Measurements from ENCODE around the gene PELO.

PELO gene

DNA sequence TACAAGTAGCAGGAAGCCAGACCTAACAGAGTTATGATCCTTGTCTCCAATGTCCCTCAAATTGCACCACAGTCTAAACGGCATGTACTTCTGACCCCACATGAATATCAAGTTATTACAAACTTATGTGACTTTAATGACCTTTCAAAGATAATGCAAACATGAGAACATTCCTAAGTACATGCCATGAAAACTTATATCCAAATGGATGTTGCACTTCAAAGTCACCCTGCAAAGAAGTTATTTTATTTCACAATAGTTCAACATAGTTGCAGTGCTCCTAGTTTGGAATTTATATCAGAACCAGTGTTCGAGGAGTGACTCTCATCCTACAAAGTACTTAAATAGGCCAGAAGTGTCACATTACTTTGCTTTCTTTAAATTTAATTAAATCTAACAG lies 41.2 kb upstream of the PELO start:
- no peaks in the 10 kb centered on the region for H3K4me1 ChIP-seq (ENCODE audit: control insufficient read depth, insufficient read depth, low read length)
- no peaks in the 10 kb centered on the region for H3K9me3 ChIP-seq (ENCODE audit: control insufficient read depth, insufficient read depth, low read depth, low read length)
- H3K4me3 ChIP-seq (ENCODE audit: low read depth, low read length): no peak overlapping the region
- ChIA-PET CTCF (interaction anchor here (0.6 kb wide), 2 partner anchors 423 to 1286 kb away, joined by 3 to 4 read pairs; no protein-coding TSS in a partner anchor), POLR2A (no interaction called here)
- no peaks in the 10 kb centered on the region for H3K36me3 ChIP-seq (ENCODE audit: control insufficient read depth in 2 of 2, insufficient read depth in 1 of 2, low read length in 2 of 2)
- TF ChIP-seq KLF8 (tag by site-specific recombination; IDR thresholded peaks at IDR 0.05) (no peak), YY2 (tag by site-specific recombination; IDR thresholded peaks at IDR 0.05) (no peak), ZFP3 (tag by site-specific recombination; IDR thresholded peaks at IDR 0.05; ENCODE audit: low read depth) (no peak), ZNF426 (tag by site-specific recombination; IDR thresholded peaks at IDR 0.05) (no peak), ZNF555 (tag by site-specific recombination; conservative IDR thresholded peaks at IDR 0.05) (no peak), SP2 (tag by site-specific recombination; IDR thresholded peaks at IDR 0.05) (no peak), ZEB2 (tag by site-specific recombination; IDR thresholded peaks at IDR 0.05) (no peak), TCF7L2 (IDR thresholded peaks at IDR 0.05; ENCODE audit: borderline replicate concordance, low read depth, low read length) (no peak)
- TF ChIP-seq, protein P1, sequence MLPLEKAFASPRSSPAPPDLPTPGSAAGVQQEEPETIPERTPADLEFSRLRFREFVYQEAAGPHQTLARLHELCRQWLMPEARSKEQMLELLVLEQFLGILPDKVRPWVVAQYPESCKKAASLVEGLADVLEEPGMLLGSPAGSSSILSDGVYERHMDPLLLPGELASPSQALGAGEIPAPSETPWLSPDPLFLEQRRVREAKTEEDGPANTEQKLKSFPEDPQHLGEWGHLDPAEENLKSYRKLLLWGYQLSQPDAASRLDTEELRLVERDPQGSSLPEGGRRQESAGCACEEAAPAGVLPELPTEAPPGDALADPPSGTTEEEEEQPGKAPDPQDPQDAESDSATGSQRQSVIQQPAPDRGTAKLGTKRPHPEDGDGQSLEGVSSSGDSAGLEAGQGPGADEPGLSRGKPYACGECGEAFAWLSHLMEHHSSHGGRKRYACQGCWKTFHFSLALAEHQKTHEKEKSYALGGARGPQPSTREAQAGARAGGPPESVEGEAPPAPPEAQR (tag by site-specific recombination; IDR thresholded peaks at IDR 0.05): no peak
- no peak overlapping the region for H3K27ac ChIP-seq (ENCODE audit: extremely low read depth, low read depth, low read length)

DNA sequence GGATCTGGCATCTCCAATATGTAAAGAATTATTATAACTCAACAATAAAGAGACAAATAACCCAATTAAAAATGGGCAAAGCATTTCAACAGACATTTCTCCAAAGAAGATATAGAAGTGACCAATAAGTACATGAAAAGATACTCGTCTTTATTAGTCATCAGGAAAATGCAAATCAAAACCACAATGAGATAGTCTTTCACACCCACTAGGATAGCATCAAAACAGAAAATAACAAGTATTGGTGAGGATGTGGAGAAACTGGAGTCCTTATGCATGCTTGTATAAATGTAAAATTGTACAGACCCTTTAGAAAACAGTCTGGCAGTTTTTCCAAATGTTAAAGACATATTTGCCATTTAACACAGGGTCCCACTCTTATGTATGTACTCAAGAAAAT lies 39.1 kb upstream of the PELO start:
- ChIA-PET POLR2A (no interaction called here), CTCF (no interaction called here)

DNA sequence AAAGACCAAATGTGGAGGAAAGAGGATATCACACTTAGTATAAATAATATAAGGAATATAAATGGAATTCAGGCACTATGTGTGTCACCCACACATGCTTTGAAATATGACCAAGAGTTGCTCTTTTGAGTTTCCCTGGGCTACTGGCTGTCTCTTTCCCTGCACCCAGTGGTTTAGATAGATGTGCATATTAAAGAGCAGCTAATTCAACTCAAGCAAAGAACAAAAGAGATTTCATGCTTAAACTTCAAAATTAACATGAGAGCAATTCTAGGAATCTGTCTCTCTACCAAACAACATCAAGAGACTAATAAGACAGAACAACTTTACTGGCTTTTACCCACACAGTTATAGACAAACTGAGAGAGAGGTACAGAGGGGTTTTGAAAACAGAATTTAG lies 38.0 kb upstream of the PELO start:
- ChIA-PET CTCF (no interaction called here), POLR2A (no interaction called here)
- no peak for TF ChIP-seq TRIM28 (IDR thresholded peaks at IDR 0.05; ENCODE audit: borderline replicate concordance, low read length)
- Histone ChIP-seq H3K27ac (ENCODE audit: extremely low read depth, low read depth, low read length) (no peak overlapping the region), H3K4me1 (ENCODE audit: control insufficient read depth, insufficient read depth, low read length) (no peaks in the 10 kb centered on the region), H3K4me3 (ENCODE audit: low read depth, low read length) (no peak overlapping the region), H3K9me3 (ENCODE audit: control insufficient read depth, insufficient read depth, low read depth, low read length) (no peaks in the 10 kb centered on the region), H3K36me3 (ENCODE audit: control insufficient read depth in 2 of 2, insufficient read depth in 1 of 2, low read length in 2 of 2) (no peaks in the 10 kb centered on the region)

More for the DNA sequence above, 39.1 kb upstream of the PELO start:
- H3K36me3 ChIP-seq (ENCODE audit: control insufficient read depth in 2 of 2, insufficient read depth in 1 of 2, low read length in 2 of 2): no peaks in the 10 kb centered on the region
- no peak overlapping the region for H3K27ac ChIP-seq (ENCODE audit: extremely low read depth, low read depth, low read length)
- H3K4me1 ChIP-seq (ENCODE audit: control insufficient read depth, insufficient read depth, low read length): no peaks in the 10 kb centered on the region
- no peaks in the 10 kb centered on the region for H3K9me3 ChIP-seq (ENCODE audit: control insufficient read depth, insufficient read depth, low read depth, low read length)
- H3K4me3 ChIP-seq (ENCODE audit: low read depth, low read length): no peak overlapping the region
- TF ChIP-seq, protein P2, sequence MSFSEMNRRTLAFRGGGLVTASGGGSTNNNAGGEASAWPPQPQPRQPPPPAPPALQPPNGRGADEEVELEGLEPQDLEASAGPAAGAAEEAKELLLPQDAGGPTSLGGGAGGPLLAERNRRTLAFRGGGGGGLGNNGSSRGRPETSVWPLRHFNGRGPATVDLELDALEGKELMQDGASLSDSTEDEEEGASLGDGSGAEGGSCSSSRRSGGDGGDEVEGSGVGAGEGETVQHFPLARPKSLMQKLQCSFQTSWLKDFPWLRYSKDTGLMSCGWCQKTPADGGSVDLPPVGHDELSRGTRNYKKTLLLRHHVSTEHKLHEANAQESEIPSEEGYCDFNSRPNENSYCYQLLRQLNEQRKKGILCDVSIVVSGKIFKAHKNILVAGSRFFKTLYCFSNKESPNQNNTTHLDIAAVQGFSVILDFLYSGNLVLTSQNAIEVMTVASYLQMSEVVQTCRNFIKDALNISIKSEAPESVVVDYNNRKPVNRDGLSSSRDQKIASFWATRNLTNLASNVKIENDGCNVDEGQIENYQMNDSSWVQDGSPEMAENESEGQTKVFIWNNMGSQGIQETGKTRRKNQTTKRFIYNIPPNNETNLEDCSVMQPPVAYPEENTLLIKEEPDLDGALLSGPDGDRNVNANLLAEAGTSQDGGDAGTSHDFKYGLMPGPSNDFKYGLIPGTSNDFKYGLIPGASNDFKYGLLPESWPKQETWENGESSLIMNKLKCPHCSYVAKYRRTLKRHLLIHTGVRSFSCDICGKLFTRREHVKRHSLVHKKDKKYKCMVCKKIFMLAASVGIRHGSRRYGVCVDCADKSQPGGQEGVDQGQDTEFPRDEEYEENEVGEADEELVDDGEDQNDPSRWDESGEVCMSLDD (tag by site-specific recombination; IDR thresholded peaks at IDR 0.05): no peak
- TF ChIP-seq ZNF335 (tag by site-specific recombination; conservative IDR thresholded peaks at IDR 0.05): no peak
- TF ChIP-seq ZNF654 (tag by site-specific recombination; IDR thresholded peaks at IDR 0.05; ENCODE audit: low read depth): no peak
- no peak for TF ChIP-seq ZNF600 (tag by site-specific recombination; IDR thresholded peaks at IDR 0.05)
- TF ChIP-seq BCL11A (tag by site-specific recombination; IDR thresholded peaks at IDR 0.05; ENCODE audit: low read depth): no peak
- no peak for TF ChIP-seq ZNF174 (tag by site-specific recombination; IDR thresholded peaks at IDR 0.05)

DNA sequence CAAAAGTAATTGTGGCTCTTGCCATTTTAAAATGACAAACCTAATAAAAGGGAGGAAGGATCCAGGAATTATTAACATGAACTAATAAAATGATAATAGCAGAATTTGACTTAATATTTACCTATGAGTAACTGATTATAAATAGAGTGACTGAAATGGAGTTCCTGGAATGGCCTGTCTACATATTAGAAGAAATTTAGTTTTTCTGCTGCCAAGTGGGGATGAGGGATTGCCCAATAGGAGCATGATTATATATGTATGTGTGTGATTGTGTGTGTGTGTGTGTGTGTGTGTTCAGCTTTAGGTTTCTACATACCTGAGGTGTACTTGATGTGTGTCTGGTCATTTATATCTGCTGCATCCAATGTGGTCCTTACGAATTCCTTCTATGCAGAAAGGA lies 36.6 kb upstream of the PELO start:
- Histone ChIP-seq H3K9me3 (ENCODE audit: control insufficient read depth, insufficient read depth, low read depth, low read length) (no peaks in the 10 kb centered on the region), H3K36me3 (ENCODE audit: control insufficient read depth in 2 of 2, insufficient read depth in 1 of 2, low read length in 2 of 2) (no peaks in the 10 kb centered on the region), H3K4me3 (ENCODE audit: low read depth, low read length) (no peak overlapping the region), H3K27ac (ENCODE audit: extremely low read depth, low read depth, low read length) (no peak overlapping the region), H3K4me1 (ENCODE audit: control insufficient read depth, insufficient read depth, low read length) (no peaks in the 10 kb centered on the region)
- ChIA-PET POLR2A (no interaction called here), CTCF (interaction anchor here (0.6 kb wide), 1 partner anchor 96 kb away, joined by 4 read pairs; no protein-coding TSS in a partner anchor)
- no peak for TF ChIP-seq SP3 (tag by site-specific recombination; IDR thresholded peaks at IDR 0.05)
- TF ChIP-seq ZNF529 (tag by site-specific recombination; IDR thresholded peaks at IDR 0.05; ENCODE audit: insufficient replicate concordance): no peak
- TF ChIP-seq, protein P3, sequence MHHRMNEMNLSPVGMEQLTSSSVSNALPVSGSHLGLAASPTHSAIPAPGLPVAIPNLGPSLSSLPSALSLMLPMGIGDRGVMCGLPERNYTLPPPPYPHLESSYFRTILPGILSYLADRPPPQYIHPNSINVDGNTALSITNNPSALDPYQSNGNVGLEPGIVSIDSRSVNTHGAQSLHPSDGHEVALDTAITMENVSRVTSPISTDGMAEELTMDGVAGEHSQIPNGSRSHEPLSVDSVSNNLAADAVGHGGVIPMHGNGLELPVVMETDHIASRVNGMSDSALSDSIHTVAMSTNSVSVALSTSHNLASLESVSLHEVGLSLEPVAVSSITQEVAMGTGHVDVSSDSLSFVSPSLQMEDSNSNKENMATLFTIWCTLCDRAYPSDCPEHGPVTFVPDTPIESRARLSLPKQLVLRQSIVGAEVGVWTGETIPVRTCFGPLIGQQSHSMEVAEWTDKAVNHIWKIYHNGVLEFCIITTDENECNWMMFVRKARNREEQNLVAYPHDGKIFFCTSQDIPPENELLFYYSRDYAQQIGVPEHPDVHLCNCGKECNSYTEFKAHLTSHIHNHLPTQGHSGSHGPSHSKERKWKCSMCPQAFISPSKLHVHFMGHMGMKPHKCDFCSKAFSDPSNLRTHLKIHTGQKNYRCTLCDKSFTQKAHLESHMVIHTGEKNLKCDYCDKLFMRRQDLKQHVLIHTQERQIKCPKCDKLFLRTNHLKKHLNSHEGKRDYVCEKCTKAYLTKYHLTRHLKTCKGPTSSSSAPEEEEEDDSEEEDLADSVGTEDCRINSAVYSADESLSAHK (tag by site-specific recombination; IDR thresholded peaks at IDR 0.05): no peak
- no peak for TF ChIP-seq ZNF670 (tag by site-specific recombination; IDR thresholded peaks at IDR 0.05; ENCODE audit: low read depth)
- no peak for TF ChIP-seq ZNF777 (tag by site-specific recombination; IDR thresholded peaks at IDR 0.05; ENCODE audit: borderline replicate concordance)
- TF ChIP-seq ZNF133 (tag by site-specific recombination; IDR thresholded peaks at IDR 0.05): no peak

Measured in HEK293 (cell line).